NB4 (cell line): Measurements from ENCODE around the gene POLR2H.

Experiments used
- DNase-seq: peaks from one replicate; pipeline ENCODE4 v3.0.0; 2010; ENCODE audit warnings: low read depth
- H3K4me3 ChIP-seq: one replicate; pipeline ENCODE4 v1.5.1; 2011; ENCODE audit warnings: mild to moderate bottlenecking, low read depth, low read length, moderate library complexity
- MYC ChIP-seq: IDR thresholded peaks from 2 replicates; pipeline ENCODE4 v1.6.1; 2011; ENCODE audit warnings: low read depth, low read length
- POLR2A ChIP-seq: IDR thresholded peaks from 2 replicates; pipeline ENCODE4 v1.6.1; 2011; ENCODE audit warnings: mild to moderate bottlenecking; ENCODE audit not compliant: insufficient read length; ENCODE audit errors: extremely low read depth
- TF ChIP-seq, protein P1 (sequence below): IDR thresholded peaks from one replicate; pipeline ENCODE4 v1.5.1; 2012; ENCODE audit warnings: low read depth, low read length
- TF ChIP-seq, protein P2 (sequence below): IDR thresholded peaks from 2 replicates; pipeline ENCODE4 v1.6.1; 2011; ENCODE audit warnings: low read depth, low read length

POLR2H gene

DNA sequence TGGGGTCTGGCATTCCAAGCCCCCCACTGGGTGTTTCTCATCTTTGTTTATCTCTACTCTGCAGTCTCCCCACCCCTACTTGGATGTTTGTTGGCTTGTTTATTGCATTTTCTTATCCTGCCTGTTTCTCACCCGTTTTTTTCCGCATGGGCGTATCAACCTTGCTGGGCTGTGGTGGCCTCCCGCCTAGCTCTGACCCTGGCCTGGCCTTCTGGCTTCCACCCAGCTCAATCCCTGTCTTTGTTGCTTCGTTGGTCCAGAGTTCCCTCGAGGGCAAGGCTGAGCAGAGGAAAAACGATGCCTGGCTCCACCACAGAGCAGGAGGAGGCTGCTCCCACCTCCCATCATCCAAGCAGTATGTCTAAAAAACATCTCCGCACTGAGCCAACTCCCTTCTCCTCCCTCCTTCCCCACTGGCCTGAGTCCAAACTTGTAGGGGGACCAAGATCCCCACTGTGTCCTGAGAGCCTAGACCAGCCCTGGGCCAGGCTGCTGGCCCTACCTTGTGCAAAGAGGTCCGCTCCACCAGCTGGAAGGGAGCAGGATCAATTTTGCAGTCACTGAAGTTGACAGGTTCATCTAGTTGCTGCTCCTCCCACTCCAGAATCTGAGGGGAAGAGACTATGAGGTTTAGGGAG lies 9.9 kb upstream of the POLR2H start:
- H3K4me3 ChIP-seq, result no peak overlapping the region
- TF ChIP-seq POLR2A (no peak), MYC (no peak)
- TF ChIP-seq, protein P1, sequence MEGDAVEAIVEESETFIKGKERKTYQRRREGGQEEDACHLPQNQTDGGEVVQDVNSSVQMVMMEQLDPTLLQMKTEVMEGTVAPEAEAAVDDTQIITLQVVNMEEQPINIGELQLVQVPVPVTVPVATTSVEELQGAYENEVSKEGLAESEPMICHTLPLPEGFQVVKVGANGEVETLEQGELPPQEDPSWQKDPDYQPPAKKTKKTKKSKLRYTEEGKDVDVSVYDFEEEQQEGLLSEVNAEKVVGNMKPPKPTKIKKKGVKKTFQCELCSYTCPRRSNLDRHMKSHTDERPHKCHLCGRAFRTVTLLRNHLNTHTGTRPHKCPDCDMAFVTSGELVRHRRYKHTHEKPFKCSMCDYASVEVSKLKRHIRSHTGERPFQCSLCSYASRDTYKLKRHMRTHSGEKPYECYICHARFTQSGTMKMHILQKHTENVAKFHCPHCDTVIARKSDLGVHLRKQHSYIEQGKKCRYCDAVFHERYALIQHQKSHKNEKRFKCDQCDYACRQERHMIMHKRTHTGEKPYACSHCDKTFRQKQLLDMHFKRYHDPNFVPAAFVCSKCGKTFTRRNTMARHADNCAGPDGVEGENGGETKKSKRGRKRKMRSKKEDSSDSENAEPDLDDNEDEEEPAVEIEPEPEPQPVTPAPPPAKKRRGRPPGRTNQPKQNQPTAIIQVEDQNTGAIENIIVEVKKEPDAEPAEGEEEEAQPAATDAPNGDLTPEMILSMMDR, result no peak
- TF ChIP-seq, protein P2, sequence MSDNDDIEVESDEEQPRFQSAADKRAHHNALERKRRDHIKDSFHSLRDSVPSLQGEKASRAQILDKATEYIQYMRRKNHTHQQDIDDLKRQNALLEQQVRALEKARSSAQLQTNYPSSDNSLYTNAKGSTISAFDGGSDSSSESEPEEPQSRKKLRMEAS, result no peak
- DNase-seq, result no peak

DNA sequence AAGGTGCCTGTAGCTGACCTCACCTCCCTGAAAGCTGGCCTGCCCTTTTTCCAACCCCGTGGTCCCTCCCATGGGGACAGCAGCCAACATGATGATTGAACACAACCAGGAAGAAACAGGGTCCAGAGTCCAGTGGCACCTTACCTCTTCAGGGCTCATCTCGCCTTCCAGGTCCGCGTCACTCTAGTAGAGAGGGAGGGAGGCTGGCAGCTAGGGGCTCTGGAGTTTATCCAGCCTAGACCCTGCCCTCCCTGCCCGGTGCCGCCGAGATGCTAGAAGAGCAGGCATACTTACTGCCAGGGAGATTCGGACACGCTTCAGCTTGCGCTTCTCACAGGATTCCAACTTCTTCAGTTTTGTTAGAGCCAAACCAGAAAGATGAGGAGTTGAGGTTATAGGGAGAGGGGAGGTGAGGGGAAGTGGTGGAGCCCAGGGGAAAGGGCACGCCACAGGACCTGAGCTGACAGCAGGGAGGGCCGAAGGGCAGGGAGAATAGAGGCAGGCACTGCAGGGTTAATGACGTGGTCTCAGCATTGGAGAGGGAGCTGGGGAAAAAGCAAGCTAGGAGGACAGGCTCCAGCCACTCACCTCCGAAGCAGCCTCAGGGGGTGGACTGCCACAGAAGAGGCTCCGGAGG lies 9.2 kb upstream of the POLR2H start:
- no peak for TF ChIP-seq POLR2A
- TF ChIP-seq, protein P1, result no peak
- TF ChIP-seq, protein P2, result no peak
- TF ChIP-seq MYC, result no peak
- no peak overlapping the region for H3K4me3 ChIP-seq
- no peak for DNase-seq

DNA sequence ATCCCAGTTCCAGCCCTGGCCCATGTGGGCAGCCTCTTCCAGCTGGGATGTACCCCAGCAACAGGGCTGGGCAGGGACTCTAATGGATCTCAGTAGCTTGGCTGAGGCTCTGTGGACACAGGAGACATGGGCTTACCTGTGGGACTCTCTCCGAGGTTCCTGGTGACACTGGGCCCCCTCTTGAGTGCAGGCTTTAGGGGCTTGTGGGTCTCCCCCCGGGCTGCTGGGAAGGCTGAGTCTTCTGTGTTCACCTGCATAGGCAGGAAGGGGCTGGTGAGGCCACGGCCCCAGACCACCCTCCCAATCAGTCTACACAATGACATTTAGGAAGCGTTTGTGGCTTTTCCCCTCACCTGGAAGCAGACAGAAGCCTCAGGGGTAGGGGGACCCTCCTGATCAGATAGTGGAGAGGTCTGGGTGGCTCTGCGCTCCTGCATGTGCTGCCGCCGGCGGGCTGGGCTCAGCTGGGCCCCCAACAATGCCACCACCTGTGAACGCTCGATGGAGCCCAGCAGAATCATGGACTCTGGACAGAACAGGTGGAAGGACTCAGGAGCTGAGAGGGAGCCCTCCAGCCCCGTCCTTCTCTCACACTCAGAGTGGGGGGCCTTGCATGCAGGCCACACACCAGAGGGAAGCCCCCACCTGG lies 8.5 kb upstream of the POLR2H start:
- no peak overlapping the region for H3K4me3 ChIP-seq
- no peak for TF ChIP-seq MYC
- TF ChIP-seq POLR2A, result no peak
- TF ChIP-seq, protein P2, result no peak
- TF ChIP-seq, protein P1, result no peak
- no peak for DNase-seq

DNA sequence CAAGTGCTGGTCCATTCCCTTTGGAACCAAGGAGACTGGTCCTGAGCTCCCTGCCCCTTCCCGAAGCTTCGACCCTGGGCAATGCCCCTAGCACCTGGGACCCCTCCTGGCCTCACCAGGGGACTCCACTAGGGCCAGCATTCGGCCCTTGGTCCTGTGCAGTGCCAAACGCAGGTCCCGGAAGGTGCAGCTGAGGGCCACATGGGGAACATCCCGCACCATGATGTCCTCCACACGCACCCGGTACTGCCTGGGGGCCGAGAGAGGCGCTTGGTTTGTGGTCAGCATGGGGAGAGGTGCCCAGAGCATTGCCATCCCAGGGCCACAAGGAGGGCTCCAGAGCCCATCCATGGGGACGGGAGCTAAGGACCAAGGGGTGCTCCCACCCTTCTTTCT lies 8.0 kb upstream of the POLR2H start:
- TF ChIP-seq, protein P1, result no peak
- TF ChIP-seq POLR2A (no peak), MYC (no peak)
- TF ChIP-seq, protein P2, result no peak
- H3K4me3 ChIP-seq, result no peak overlapping the region
- no peak for DNase-seq

DNA sequence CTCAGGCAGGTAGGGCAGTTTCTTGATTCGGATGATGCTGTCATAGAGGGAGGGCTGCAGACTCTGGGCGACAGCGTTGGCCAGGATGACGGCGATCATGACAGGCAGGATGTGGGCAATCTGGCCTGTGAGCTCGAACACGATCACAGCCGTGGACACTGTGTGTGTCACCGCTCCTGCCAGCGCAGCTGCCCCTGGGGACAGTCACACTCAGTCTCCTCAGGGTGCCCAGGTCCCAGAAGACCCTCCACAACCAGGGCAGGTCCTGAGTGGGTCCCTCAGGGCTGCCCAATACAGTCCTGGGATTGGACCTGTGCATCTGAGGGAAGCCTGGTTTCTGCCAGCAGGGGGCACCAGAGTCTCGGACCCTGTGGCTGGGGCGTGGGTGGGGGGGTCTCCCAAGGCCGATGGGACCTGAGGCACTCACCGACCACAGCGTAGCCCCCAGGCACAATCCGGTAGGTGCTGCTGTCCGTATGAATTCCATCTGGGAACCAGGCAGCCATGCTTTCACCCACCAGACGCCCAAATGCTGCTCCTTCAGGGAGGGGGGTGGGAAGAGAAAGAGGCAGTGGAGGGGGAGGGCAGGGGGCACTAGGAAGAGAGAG lies 7.3 kb upstream of the POLR2H start:
- DNase-seq, result peak; percentile 52
- TF ChIP-seq POLR2A, result no peak
- TF ChIP-seq, protein P1, result peak; percentile 69
- no peak overlapping the region for H3K4me3 ChIP-seq
